ENCODE results near the gene CITED4.

- TF ChIP-seq CTCF (IDR thresholded peaks at IDR 0.05) (no peak), POLR2A (IDR thresholded peaks at IDR 0.05) (no peak), EP300 (IDR thresholded peaks at IDR 0.05) (no peak), POLR2AphosphoS5 (IDR thresholded peaks at IDR 0.05) (no peak)
These were observed 18.8 kb upstream of the CITED4 start for GRCh38 chr1:40880813-40881549.
